ENCODE data around the gene NDUFA13. TPM values are rescaled to one million over a fixed set of nuclear protein-coding genes. Genes with fewer than 3 reads are reported as not detected.

Gene NDUFA13
- total RNA-seq, 1 donor from 2014 or later = 1,344 TPM

DNA sequence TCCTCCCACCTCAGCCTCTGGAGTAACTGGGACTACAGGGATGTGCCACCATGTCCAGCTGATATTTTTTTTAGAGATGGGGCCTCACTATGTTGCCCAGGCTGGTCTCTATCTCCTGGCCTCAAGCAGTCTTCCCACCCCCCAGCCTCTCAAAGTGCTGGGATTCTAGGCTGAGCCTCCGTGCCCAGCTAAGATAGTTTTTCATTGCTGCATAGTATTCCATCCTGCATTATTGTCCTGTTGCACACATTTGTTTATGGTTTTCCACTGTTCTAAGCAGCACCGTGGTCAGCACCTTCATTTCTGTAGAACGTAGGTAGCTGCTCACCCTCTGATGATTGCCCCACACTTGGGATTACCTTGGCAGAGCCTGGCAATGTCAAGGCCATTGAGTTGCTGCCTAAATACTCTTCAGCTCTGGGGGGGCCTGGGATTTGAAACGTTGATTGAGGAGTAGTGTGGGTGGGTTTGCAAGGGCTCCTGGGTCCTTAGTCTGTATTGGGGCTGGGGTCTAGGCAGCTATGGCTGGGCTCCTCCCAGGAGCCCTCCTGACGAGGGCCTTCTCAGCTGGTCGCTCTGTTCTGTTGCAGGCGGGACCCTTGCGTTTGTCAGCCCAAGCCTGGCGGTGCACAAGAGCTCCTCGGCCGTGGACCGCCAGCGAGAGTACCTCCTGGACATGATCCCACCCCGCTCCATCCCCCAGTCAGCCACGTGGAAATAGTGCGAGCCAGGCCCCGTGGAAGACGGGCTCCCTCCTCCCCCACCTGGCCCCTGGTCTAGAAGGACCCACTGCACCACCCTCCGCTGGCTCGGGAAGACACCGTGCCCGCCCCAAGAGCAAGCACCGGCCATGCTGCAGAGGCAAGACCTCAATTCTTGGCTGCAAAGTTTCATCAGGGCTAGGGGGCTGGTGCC lies 11.0 kb upstream of the NDUFA13 start:
- no peak for ATAC-seq
- intact Hi-C loops (cut with DNase I) = no loop called here
- no peak for DNase-seq (ENCODE audit: missing footprints)

DNA sequence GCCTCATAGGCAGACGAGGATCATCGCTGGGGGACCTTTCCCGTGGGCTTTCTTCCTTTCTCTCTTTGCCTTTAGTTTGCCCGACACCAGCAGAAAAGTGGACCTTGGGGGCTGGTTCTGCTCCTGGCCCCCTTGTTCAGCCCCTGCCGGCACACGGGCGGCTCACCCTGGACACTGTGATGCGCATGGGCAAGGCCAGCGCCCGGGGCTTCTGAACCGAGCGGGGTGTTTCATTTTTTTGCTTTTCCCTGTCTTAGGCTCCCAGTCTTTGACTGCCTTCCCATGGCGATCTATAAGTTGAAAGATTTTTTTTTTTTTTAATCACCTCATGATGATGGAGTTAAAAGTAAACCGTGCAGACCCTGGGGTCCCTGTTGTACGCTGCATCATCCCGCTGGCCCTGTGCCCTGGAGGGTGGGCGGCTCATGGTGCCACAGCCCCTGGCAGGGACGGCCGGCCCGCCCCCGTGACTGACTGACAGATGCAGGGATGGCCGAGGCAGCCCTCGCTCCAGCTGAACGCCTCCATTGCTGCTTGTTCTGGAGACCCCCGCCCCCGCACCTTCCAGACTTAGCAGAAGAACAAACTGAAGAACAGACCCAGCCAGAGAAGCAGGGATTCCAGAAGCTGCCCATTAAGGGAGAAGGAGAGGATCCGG lies 10.2 kb upstream of the NDUFA13 start:
- intact Hi-C loops (cut with DNase I) = no loop called here
- no peak for DNase-seq (ENCODE audit: missing footprints)
- no peak for ATAC-seq

DNA sequence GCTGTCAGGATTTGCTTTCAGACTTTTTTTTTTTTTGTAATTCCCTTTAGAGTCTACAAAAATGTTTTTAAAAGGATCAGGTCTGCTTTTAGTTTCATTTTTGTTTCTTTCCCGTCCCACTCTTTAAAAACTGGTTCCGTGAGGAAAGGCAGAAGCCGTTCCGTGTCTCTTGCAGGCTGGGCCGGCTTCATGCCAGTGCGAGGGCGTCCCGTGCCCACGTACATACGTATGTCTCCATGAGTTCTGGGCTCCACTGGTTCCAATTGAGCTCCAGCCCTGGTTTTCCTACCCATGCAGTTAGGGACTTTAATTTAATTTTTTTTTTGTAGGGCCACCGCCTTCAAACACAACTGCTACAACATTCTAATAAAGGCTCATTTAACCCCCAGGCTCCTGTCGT lies 9.4 kb upstream of the NDUFA13 start:
- ATAC-seq (no peak), DNase-seq (ENCODE audit: missing footprints) (no peak)
- intact Hi-C loops (cut with DNase I) = no loop called here

DNA sequence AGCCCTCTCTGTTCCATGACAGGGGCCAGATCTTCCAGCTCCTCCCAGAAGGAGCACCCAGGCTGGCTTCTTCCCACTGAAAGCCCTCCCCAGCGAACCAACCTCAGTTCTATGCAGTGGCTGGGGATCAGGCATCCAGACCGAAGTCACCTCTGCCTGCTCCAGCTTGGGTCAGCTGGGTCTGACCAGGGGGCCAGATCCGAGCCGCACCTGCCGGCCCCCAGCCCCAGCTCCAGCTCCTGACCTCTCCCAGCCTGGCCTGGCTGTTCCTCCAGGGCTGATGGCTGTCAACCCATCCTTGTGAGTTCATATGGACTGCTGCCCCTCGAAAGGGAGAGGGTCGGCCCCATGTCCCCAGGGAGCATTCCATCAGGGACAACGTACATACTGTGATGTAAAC lies 8.7 kb upstream of the NDUFA13 start:
- ATAC-seq = no peak
- DNase-seq (ENCODE audit: missing footprints) = no peak
- intact Hi-C loops (cut with DNase I) = no loop called here

DNA sequence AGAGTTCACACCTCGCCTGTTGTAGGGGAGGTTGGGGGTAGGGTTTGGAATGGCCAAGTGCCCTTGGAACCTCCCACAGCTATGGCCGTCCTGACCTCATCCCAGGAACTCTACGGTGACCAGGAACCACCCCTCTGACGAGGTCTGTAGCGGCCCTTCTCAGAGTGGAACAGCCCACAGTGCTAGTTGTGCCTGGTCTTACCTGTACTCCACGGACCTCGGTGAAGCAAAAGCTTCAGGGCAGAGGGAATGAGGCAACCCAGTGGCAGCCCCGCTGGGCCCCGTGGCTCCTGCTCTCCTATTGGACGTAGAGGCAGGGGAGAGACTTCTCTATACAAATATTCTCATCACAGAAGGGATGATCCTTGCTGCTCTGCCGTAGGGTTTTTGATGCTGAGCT lies 7.8 kb upstream of the NDUFA13 start:
- ATAC-seq (no peak), DNase-seq (ENCODE audit: missing footprints) (no peak)
- intact Hi-C loops (cut with DNase I) = no loop called here

DNA sequence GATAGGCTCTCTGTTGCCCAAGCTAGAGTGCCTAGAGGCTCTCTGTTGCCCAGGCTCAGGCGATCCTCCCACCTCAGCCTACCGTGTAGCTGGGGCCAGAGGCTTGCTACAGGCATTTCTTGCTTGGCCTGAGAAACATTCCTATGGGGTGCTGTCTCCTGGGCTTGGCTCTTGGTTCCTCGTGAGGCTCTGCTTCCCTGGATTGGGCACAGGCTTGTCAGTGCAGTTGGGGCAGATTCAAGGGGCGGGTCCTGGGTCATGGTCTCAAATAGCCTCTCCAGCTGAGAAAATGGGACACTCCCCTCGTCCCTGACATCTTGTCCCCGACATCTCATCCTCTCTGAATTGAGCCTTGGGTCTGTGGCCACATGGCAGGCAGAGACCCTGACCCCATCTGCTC lies 5.6 kb upstream of the NDUFA13 start:
- DNase-seq (ENCODE audit: missing footprints) (no peak), ATAC-seq (no peak)
- intact Hi-C loops (cut with DNase I) = loop anchor here (10.0 kb wide), 1 partner anchor 306 kb away; the partner anchor contains the start of gene NR2C2AP

DNA sequence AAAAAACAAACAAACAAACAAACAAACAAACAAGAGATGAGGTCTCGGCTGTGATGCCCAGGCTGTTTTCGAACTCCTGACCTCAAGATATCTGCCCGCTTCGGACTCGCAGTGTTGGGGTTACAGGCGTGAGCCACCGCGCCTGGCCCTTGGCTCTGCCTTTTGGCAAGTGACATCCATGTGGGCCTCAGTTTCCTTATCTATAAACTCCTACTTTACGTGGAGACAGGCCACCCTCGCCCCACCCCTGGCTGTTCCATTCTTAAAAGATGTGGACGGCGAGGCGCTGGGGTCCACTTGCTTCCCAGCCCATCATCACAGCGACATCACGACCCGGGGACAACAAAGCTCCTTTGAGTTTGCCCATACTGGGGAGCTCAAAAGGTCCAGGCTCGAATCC lies 2.3 kb upstream of the NDUFA13 start:
- ATAC-seq (no peak), DNase-seq (ENCODE audit: missing footprints) (no peak)
- intact Hi-C loops (cut with DNase I) = loop anchor here (10.0 kb wide), 1 partner anchor 309 kb away; the partner anchor contains the start of gene NR2C2AP

DNA sequence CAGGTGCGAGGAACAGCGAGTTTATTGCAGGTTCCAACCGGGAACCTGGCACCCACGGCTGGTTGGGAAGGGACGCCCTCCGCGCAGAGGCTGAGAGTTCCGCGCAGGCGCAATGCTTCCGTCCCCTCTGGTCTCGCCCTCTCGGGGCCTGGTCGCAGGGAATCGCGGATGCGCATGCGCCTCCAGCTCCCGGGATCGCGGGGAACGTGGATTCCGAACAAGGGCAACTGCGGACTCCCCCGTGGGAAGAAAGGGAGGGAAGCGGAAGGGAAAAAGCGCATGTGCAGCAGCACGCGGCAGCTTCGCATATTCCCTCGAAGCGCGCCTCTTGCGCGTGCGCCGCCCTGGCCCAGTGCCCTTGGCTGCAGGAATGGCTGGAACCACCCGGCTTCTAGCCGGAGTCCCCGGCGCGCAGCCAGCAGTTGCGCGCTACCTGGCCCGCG lies 1.8 kb upstream of the NDUFA13 start:
- intact Hi-C loops (cut with DNase I) = loop anchor here (10.0 kb wide), 1 partner anchor 309 kb away; the partner anchor contains the start of gene NR2C2AP
- ATAC-seq (peak; percentile 58), DNase-seq (ENCODE audit: missing footprints) (peak; percentile 87)

DNA sequence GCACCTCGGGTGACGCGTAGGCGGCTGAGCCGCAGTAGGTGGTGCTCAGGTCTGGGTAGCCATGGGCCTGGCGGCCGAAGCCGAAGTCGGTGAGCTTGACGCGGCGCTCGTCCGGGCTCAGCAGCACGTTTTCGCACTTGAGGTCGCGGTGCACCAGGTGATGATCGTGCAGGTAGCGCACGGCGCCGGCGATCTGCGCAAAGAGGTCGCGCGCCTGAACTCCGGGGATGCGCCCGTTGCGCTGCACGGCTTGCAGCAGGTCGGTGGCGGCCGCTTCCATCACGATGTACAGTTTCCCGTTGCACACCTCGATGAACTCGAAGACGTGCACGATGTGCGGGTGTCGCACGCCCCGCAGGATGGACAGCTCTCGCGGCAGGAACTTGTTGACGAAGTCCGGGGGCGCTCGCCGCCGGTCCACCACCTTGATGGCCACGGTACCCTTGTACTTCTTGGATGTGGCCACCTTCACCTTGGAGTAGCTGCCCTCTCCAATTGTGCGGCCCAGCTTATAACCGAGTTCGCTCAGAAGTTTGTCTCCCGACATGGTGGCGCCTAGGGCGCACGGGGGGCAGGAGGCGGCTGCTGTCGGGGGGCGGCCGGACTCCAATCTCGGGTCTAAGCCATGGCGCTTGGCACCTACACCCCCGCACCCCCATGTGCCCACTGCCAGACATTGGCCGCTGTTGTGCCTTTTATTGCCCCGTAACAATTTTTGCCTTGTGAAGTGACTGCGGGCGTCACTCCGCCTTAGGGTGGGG lies 964 bp upstream of the NDUFA13 start, which contains the start of gene TSSK6:
Gene TSSK6, minus strand, starts transcription at position 668 of the 761 bp plus-strand sequence. Its CDS starts 121 bp downstream, at position 547.
- ATAC-seq (no peak), DNase-seq (ENCODE audit: missing footprints) (no peak)
- intact Hi-C loops (cut with DNase I) = loop anchor here (10.0 kb wide), 1 partner anchor 310 kb away; the partner anchor contains the start of gene NR2C2AP

DNA sequence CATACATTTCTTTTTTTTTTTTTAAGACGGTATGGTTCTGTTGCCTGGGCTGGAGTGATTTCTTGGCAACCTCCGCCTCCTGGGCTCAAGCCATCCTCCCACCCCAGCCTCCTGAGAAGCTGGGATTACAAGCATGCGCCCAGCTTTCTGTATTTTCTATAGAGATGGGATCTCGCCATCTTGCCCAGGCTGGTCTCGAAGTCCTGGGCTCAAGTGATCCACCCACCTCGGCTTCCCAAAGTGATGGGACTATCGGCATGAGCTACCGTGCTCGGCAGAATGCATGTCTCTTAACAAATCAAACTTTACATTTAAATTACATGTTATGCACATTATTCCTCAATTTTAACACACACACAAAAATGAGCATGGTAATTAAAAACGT lies 1.2 kb downstream of the NDUFA13 start:
- no peak for ATAC-seq
- intact Hi-C loops (cut with DNase I) = loop anchor here (10.0 kb wide), 1 partner anchor 312 kb away; the partner anchor contains the start of gene NR2C2AP
- DNase-seq (ENCODE audit: missing footprints) = no peak

DNA sequence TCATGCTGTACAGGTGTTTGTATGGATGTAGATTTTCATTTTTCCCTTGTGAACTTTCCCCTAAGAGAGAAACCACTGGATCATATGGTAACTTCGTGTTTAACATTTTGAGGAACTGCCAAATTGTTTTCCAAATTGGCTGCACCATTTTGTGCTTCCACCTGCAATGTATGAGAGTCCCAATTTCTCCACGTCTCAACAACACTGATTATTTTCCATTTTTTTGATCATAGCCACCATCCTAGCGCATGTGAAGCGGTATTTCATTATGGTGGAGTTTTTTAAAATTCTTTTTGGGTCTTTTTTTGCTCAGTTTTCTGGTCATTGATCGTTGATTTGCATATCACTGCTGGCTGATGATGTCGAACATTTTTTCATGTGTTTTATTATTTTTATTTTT lies 5.0 kb downstream of the NDUFA13 start:
- DNase-seq (ENCODE audit: missing footprints) = no peak
- intact Hi-C loops (cut with DNase I) = no loop called here

DNA sequence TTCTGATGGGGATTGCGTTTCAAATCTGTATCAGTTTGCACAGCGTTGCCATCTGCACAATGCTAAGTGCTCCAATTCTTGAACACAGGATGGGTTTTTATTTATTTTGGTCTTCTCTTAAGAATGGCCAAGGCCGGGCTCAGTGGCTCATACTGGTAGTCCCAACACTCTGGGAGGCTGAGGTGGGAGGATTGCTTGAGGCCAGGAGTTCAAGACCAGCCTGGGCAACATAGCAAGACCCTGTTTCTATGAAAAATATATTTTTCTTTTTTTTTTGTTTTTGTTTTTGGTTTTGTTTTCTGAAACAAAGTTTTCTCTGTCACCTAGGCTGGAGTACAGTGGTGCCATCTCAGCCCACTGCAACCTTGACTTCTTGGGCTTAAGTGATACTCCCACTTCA lies 7.2 kb downstream of the NDUFA13 start:
- intact Hi-C loops (cut with DNase I) = no loop called here
- ATAC-seq = no peak

More for the DNA sequence above, 5.0 kb downstream of the NDUFA13 start:
- ATAC-seq = no peak

DNA sequence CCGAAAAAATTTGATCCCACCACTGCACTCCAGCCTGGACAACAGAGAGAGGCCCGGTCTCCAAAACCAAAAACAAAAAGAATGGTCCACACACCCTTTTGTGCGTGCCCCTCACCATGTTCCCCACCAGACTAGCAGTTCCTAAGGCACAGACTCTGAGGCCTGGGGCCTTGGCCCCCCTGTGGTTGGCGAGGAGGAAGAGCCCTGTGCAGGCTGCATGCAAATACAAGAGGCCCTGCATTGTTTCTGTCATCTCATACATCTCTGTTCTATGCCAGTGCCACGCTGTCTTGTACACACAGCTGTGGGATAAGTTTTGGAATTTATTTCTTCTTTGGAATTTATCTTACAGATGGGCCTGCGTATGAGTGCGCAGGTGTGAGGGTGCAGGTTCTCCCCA lies 8.0 kb downstream of the NDUFA13 start:
- DNase-seq (ENCODE audit: missing footprints) = no peak
- no peak for ATAC-seq
- intact Hi-C loops (cut with DNase I) = no loop called here

More for the DNA sequence above, 7.2 kb downstream of the NDUFA13 start:
- DNase-seq (ENCODE audit: missing footprints) = no peak

DNA sequence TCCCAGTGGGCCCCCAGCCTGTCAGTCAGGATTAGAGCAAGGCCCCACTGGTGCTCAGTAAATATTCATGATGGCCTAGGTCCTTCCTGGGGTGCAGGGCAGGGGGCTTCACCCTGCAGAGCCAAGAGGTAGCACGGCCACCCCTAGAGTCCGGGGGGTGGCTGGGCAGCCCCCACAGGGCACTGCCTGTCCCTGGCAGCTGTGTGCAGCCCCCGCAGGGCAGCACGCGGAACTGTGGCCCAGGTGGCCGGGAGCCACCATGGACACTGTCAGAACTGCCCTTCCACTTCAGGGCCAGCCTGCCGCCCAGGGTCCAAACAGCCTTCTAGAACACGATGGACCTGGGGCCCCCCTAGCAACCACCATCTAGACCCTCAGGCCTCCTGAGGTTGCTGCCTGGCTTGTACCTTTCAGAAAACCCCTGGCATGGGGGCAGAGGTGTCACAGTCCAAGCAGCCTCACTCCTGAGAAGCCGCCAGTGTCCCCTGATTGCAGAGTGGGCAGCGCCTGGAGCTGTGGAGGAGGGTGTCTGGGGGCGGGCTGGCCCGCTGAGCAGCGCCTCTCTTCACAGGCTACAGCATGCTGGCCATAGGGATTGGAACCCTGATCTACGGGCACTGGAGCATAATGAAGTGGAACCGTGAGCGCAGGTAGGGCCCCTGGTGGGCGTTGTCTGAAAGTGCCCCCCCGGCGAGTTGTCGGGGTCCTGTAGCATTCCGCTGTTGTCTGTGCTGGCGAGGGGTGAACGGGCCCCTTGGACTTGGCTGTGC lies 9.8 kb downstream of the NDUFA13 start:
- DNase-seq (ENCODE audit: missing footprints) (no peak), ATAC-seq (no peak)
- intact Hi-C loops (cut with DNase I) = no loop called here

DNA sequence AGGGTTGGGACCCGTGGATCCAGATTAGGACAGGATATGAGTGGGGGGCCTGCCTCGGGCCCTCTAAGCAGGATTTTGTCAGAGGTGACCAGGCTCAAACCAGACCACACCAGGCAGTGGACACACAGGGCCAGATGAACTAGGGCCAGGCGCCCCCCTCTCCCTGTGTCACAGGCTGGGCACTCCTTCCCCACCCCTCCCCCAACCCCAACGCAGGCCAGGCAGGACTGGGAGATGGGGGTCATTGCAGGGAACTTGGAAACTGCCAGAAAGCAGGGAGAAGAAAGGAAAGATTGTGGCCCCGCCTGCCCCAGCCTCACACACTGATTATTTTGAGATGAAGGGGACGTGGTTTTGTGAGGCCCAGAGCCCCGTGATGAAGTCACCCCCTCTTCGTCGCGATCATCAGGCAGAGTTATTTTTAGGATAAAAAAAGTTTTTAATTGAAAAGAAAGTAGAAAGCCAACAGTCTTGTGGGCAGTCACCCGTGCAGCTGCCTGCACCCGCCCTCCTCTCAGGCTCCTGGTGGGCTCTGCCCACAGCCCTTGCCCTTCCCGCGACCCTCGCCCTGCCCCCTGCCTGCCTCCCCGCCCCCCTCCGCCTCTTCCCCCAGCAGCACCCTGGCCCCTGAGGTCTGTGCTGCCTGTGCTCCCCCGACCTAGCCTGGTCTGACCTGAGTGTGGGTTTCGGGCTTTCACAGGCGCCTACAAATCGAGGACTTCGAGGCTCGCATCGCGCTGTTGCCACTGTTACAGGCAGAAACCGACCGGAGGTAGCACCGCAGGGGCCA lies 10.8 kb downstream of the NDUFA13 start:
- intact Hi-C loops (cut with DNase I) = no loop called here
- DNase-seq (ENCODE audit: missing footprints) = no peak
- no peak for ATAC-seq

DNA sequence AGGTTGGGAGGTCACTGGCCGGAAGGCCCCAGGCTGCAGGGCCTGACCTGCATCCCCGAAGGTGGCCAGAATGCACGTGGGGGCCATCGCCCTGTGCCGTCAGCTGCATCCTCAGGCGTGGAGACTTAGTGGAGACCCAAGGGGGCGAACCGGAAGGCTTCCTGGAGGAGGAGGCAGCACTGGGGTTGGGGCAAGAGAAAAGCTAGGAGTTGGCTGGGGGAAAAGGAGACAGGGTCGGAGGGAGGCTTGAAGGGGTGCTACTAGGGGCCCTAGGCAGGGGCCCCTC lies 11.3 kb downstream of the NDUFA13 start:
- ATAC-seq = no peak
- DNase-seq (ENCODE audit: missing footprints) = no peak
- intact Hi-C loops (cut with DNase I) = no loop called here

DNA sequence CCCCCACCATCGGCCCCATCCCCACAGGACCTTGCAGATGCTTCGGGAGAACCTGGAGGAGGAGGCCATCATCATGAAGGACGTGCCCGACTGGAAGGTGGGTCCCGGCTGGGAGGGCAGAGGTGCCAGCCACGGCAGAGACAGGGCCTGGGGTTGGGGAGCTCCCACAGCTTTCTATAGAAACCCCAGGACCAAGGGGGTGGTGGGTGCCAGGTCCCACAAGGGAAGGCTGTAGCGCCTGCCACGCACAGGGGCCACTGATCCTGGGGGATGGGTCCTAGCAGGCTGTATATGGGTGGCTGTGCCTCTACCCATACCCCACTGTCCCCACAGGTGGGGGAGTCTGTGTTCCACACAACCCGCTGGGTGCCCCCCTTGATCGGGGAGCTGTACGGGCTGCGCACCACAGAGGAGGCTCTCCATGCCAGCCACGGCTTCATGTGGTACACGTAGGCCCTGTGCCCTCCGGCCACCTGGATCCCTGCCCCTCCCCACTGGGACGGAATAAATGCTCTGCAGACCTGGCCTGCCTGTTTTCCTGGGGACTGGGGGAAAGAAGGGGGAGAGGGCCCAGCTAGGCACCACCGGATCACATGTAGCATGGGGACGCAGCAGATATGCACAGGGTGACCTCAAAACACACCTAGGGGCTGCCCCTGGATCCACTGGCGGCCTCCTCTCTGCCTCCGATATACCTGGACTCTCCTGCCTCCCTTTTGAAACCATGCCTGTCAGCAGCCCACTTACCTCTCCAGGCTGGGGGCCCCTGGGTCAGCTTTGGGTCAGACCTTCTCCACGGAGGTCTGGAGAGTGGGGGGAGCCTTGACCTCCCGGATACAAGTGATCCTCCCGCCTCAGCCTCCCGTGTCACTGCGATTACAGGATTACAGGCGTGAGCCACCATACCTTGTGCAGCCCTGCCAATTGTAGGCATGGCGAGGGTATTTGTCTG lies 11.9 kb downstream of the NDUFA13 start:
- no peak for DNase-seq (ENCODE audit: missing footprints)
- peak; percentile 2 for ATAC-seq
- intact Hi-C loops (cut with DNase I) = no loop called here

All from Right ventricle myocardium inferior (tissue), 1 donor.